GM12878 (cell line): ENCODE measurements around the gene ALX4. TPM values are rescaled to one million over a fixed set of nuclear protein-coding genes. Genes with fewer than 3 reads are reported as not detected.

Source experiments
- ATAC-seq: fragments of 200-7000 bp; cut with Tn5 transposase; 3 replicates; pipeline ENCODE4 v1.9.1; 2020; ENCODE audit warnings: mild to moderate bottlenecking, moderate library complexity
- BruUV-seq: library from RNA; stranded (reverse); fragments of 400-500 nt; replicated peaks from 2 replicates; lab custom pipeline; 2021; lab: Mats Ljungman, UMichigan
- CTCF ChIA-PET: fragments of 300-600 bp; sonication (Branson Sonifier 250); formaldehyde crosslinking; extraction: SDS; loops from one replicate; lab custom pipeline; 2021; ENCODE audit warnings: inconsistent platforms; lab: Yijun Ruan, JAX
- POLR2A ChIA-PET: fragments of 350-600 bp; formaldehyde crosslinking; extraction: SDS; loops from one replicate; lab custom pipeline; 2021; ENCODE audit warnings: inconsistent platforms; lab: Charles Lee
- RAD21 ChIA-PET: fragments of 300-600 bp; sonication (Branson Sonifier 250); formaldehyde crosslinking; loops from one replicate; lab custom pipeline; 2023; ENCODE audit warnings: antibody characterized with exemption; ENCODE audit not compliant: unreplicated experiment; lab: Charles Lee
- SMC1A ChIA-PET: fragments of 300-600 bp; sonication (Branson Sonifier 250); formaldehyde crosslinking; loops from one replicate; lab custom pipeline; 2023; ENCODE audit not compliant: unreplicated experiment, uncharacterized antibody; lab: Charles Lee
- DNase-seq: peaks from one replicate; pipeline ENCODE4 v3.0.0-alpha.2; 2011; ENCODE audit warnings: low read depth, low spot score
- FAIRE-seq: peaks from 3 replicates; lab custom pipeline; 2011; peaks lifted over from hg19 to GRCh38; lab: Jason Lieb, UNC
- H2AFZ ChIP-seq: 2 replicates; pipeline ENCODE4 v1.6.0; 2011; ENCODE audit warnings: low read depth, low read length, control low read depth; ENCODE audit not compliant: control insufficient read depth
- H3K27ac ChIP-seq: 2 replicates; pipeline ENCODE4 v1.5.1; 2011; ENCODE audit warnings: control low read depth; ENCODE audit not compliant: control insufficient read depth, insufficient read depth
- H3K27me3 ChIP-seq, 2 experiments: replicated peaks in 1 of 2; 2 replicates each; pipeline versions ENCODE4 v1.6.0 to v1.6.1; 2011; ENCODE audit warnings: low read length in 1 of 2; ENCODE audit not compliant: control insufficient read depth in 2 of 2, insufficient read depth in 2 of 2
- H3K36me3 ChIP-seq, 2 experiments: 2 replicates each; pipeline ENCODE4 v1.5.1; 2011; ENCODE audit warnings: low read length in 1 of 2; ENCODE audit not compliant: control insufficient read depth in 2 of 2, insufficient read depth in 2 of 2
- H3K4me1 ChIP-seq: 2 replicates; pipeline ENCODE4 v1.6.1; 2011; ENCODE audit warnings: mild to moderate bottlenecking, low read length, moderate library complexity, mixed read lengths; ENCODE audit not compliant: control insufficient read depth, insufficient read depth
- H3K4me2 ChIP-seq: 2 replicates; pipeline ENCODE4 v1.6.0; 2011; ENCODE audit warnings: control low read depth; ENCODE audit not compliant: control insufficient read depth, insufficient read depth
- H3K4me3 ChIP-seq: fragments of 200-600 bp; sonication (generic); 2 replicates; pipeline ENCODE4 v1.5.1; 2016
- H3K79me2 ChIP-seq: 2 replicates; pipeline ENCODE4 v1.6.0; 2011; ENCODE audit warnings: low read length; ENCODE audit not compliant: control insufficient read depth, insufficient read depth
- H3K9ac ChIP-seq: 2 replicates; pipeline ENCODE4 v1.8.0; 2011; ENCODE audit warnings: low read length, control low read depth, mixed read lengths; ENCODE audit not compliant: control insufficient read depth, insufficient read depth
- H3K9me3 ChIP-seq: replicated peaks from 3 replicates; pipeline ENCODE4 v1.5.1; 2011; ENCODE audit warnings: mild to moderate bottlenecking, low read length; ENCODE audit not compliant: control insufficient read depth, insufficient read depth
- H4K20me1 ChIP-seq: 2 replicates; pipeline ENCODE4 v1.6.0; 2011; ENCODE audit not compliant: control insufficient read depth, insufficient read depth
- BCL11A ChIP-seq: IDR thresholded peaks from 2 replicates; pipeline ENCODE4 v1.6.1; 2011; ENCODE audit warnings: low read depth, low read length
- HDGF ChIP-seq: fragments of 450-650 bp; IDR thresholded peaks from 2 replicates; pipeline ENCODE4 v1.6.1; 2016; ENCODE audit warnings: antibody characterized with exemption
- MEF2B ChIP-seq: fragments of 450-650 bp; IDR thresholded peaks from 2 replicates; pipeline ENCODE4 v1.6.1; 2018; ENCODE audit warnings: mild to moderate bottlenecking, moderate library complexity; ENCODE audit not compliant: partially characterized antibody, poor library complexity, severe bottlenecking
- NFYB ChIP-seq: IDR thresholded peaks from 2 replicates; pipeline ENCODE4 v1.6.1; 2011; ENCODE audit warnings: low read depth, mild to moderate bottlenecking, low read length, improper control_type of control experiment, moderate library complexity; ENCODE audit not compliant: insufficient read depth
- SMC3 ChIP-seq: IDR thresholded peaks from 2 replicates; pipeline ENCODE4 v1.6.1; 2011; ENCODE audit warnings: low read length, improper control_type of control experiment, borderline replicate concordance
- SPI1 ChIP-seq: IDR thresholded peaks from 2 replicates; pipeline ENCODE4 v1.6.1; 2011; ENCODE audit warnings: low read depth, mild to moderate bottlenecking, low read length, moderate library complexity, borderline replicate concordance; ENCODE audit not compliant: insufficient read depth
- TCF3 ChIP-seq: IDR thresholded peaks from 2 replicates; pipeline ENCODE4 v1.6.1; 2012; ENCODE audit warnings: low read depth, mild to moderate bottlenecking, low read length, borderline replicate concordance; ENCODE audit not compliant: insufficient read depth
- WGBS: methylation state at CpG from one replicate; pipeline ENCODE4 v1.1.6; 2016; ENCODE audit warnings: low lambda C conversion rate; ENCODE audit not compliant: insufficient replicate concordance, insufficient coverage; ENCODE audit errors: missing lambda C conversion rate; 5-methylcytosine and 5-hydroxymethylcytosine counted together
- in situ Hi-C: fragments of 300-500 bp; cut with MboI; formaldehyde crosslinking; loops from 9 replicates; pipeline ENCODE4 v1.14.3; 2018; ENCODE audit warnings: mixed read lengths
- intact Hi-C: fragments of 100-400 bp; cut with micrococcal nuclease; formaldehyde crosslinking; loops from one replicate; pipeline ENCODE4 v1.14.2; 2022; ENCODE audit not compliant: unreplicated experiment
- polyA plus RNA-seq, 11 experiments: library from polyadenylated mRNA; depleted of rRNA in 4 of 11; unstranded in 6 of 11; stranded (reverse) in 5 of 11; fragments of >200 nt; fragmentation: Nextera tagmentation in 4 of 11; fragmentation: Illumina TruSeq in 1 of 11; extraction: Ambion mirVana in 4 of 11; extraction: Trizol in 1 of 11; gene quantifications; 1 replicate in 1 of 11; 2 replicates in 10 of 11; pipeline versions ENCODE4 v1.2.1 to v1.2.3, GENCODE V29; 2011 to 2016; ENCODE audit warnings: inconsistent platforms in 2 of 11, missing spikeins in 2 of 11, low read depth in 1 of 11
- total RNA-seq, 4 experiments: library from RNA; depleted of rRNA in 3 of 4; stranded (reverse); fragments of >200 nt in 3 of 4; fragmentation: Illumina TruSeq in 1 of 4; extraction: Trizol in 1 of 4; gene quantifications; 2 replicates each; pipeline versions ENCODE4 v1.2.1 to v1.2.3, GENCODE V29; 2013 to 2021

ALX4 gene
- total and polyA plus RNA-seq, 10 of the 15 experiments (the other 5 are each of a cell fraction or from before 2014, with no cell fraction given): not detected

DNA sequence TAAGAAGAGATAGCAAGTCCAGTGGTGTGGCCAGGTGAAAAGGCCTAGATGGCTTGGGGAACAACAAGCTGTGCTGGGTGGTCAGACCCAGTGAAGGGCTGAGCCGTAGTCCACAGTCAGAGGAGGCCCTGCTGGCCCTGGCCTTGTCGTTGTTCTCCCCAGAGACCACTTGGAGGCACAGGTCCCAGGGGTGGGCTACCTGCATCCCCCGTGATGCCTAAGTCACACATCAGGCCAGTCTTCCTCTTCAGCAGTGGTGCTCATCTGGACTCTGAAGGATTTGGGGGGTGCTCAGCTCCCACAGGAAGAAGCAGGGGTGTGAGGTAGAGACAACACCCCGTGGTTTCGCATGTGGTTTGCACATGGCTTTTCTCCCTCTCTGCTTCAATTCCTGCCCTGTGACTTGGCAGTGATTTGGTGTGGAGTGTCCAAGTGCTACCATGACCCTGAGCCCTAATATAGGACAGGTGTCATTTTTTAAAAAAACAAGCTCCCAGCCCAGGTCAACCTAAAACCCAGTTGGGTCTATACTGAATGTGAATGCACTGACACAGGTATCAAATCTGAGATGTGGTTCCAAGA, 51.0 kb downstream of the ALX4 start:
- Histone ChIP-seq H3K27me3 (no peaks in the 10 kb centered on the region), H2AFZ (no peak overlapping the region), H3K36me3 (no peaks in the 10 kb centered on the region), H3K4me3 (no peak overlapping the region), H4K20me1 (no peaks in the 10 kb centered on the region), H3K79me2 (no peaks in the 10 kb centered on the region), H3K4me1 (peaks cover 4% of the 10 kb centered on the region), H3K27ac (no peak overlapping the region), H3K9ac (no peak overlapping the region), H3K4me2 (no peak overlapping the region), H3K9me3 (no peaks in the 10 kb centered on the region; the same call in 2 of the 3 replicates)
- ATAC-seq (no peak), DNase-seq (no peak), FAIRE-seq (no peak)
- TF ChIP-seq SPI1 (no peak), MEF2B (no peak), SMC3 (no peak), HDGF (no peak), TCF3 (no peak), BCL11A (no peak), NFYB (no peak)
- RAD21 ChIA-PET: interaction anchor here (2.3 kb wide), 1 partner anchor 126 kb away, joined by 6 read pairs; no protein-coding TSS in a partner anchor
- no TSS peak for BruUV-seq
- in situ Hi-C loops: no loop called here
- SMC1A ChIA-PET: no interaction called here
- CTCF ChIA-PET: interaction anchor here (1.4 kb wide), 1 partner anchor 126 kb away, joined by 3 read pairs; no protein-coding TSS in a partner anchor
- WGBS: 35% methylated on average over 5 of the region's 5 CpGs
- POLR2A ChIA-PET: interaction anchor here (0.6 kb wide), 1 partner anchor 44 kb away, joined by 3 read pairs; no protein-coding TSS in a partner anchor
- intact Hi-C loops: no loop called here
